CD8-positive, alpha-beta memory T cell (primary cell): ENCODE data around the gene SLC22A16. TPM values are rescaled to one million over a fixed set of nuclear protein-coding genes. Genes with fewer than 3 reads are reported as not detected.
"Not testable (repeated sequence)": the region's sequence is repeated elsewhere in the genome, so short reads cannot be mapped to it uniquely, and the experiment has no call there.

Experiments
- CTCF ChIA-PET: fragments of 350-600 bp; sonication (Branson Sonifier 250); formaldehyde crosslinking; loops from one replicate; lab custom pipeline; 2021; ENCODE audit warnings: antibody characterized with exemption; lab: Charles Lee
- POLR2A ChIA-PET: fragments of 350-600 bp; sonication (Branson Sonifier 250); formaldehyde crosslinking; loops from one replicate; lab custom pipeline; 2021; ENCODE audit warnings: antibody characterized with exemption; lab: Charles Lee
- DNase-seq, 5 donors: peaks; one replicate each; pipeline versions ENCODE4 v3.0.0 to v3.0.0-alpha.2; 2020 to 2022; ENCODE audit warnings: mixed read lengths in 1 of 5
- H3K27ac ChIP-seq: one replicate; pipeline ENCODE4 v1.7.0; 2013; ENCODE audit warnings: low read depth, mild to moderate bottlenecking, low read length, moderate library complexity
- H3K27me3 ChIP-seq: 2 replicates; pipeline ENCODE4 v1.7.0; 2013; ENCODE audit warnings: low read length, mild to moderate bottlenecking; ENCODE audit not compliant: insufficient read depth, poor library complexity, severe bottlenecking
- H3K36me3 ChIP-seq: 2 replicates; pipeline ENCODE4 v1.7.0; 2013; ENCODE audit warnings: mild to moderate bottlenecking, low read length, moderate library complexity; ENCODE audit not compliant: insufficient read depth
- H3K4me1 ChIP-seq: 2 replicates; pipeline ENCODE4 v1.7.0; 2013; ENCODE audit warnings: mild to moderate bottlenecking, low read length, moderate library complexity; ENCODE audit not compliant: insufficient read depth
- H3K4me3 ChIP-seq: 2 replicates; pipeline ENCODE4 v1.7.0; 2013; ENCODE audit warnings: mild to moderate bottlenecking, low read length
- H3K9me3 ChIP-seq: 2 replicates; pipeline ENCODE4 v1.7.0; 2013; ENCODE audit warnings: mild to moderate bottlenecking, low read length
- H3K27ac Mint-ChIP-seq, 8 donors: one replicate each; pipeline ENCODE4 v1.8.0; 2020 to 2021; ENCODE audit warnings: mixed read lengths in 8 of 8, mild to moderate bottlenecking in 6 of 8, inconsistent platforms in 3 of 8, moderate library complexity in 3 of 8
- H3K27me3 Mint-ChIP-seq, 2 donors: one replicate each; pipeline ENCODE4 v1.8.0; 2020 to 2021; ENCODE audit warnings: mixed read lengths in 2 of 2, mild to moderate bottlenecking in 1 of 2, moderate library complexity in 1 of 2
- H3K36me3 Mint-ChIP-seq, 3 donors: one replicate each; pipeline ENCODE4 v1.8.0; 2020 to 2021; ENCODE audit warnings: mixed read lengths in 3 of 3, inconsistent platforms in 1 of 3, mild to moderate bottlenecking in 1 of 3
- H3K4me1 Mint-ChIP-seq, 3 donors: one replicate each; pipeline ENCODE4 v1.8.0; 2020 to 2021; ENCODE audit warnings: mixed read lengths in 3 of 3, inconsistent platforms in 1 of 3, mild to moderate bottlenecking in 1 of 3
- H3K4me3 Mint-ChIP-seq, 7 donors: one replicate each; pipeline ENCODE4 v1.8.0; 2020 to 2021; ENCODE audit warnings: mixed read lengths in 7 of 7, mild to moderate bottlenecking in 6 of 7, moderate library complexity in 4 of 7, inconsistent platforms in 2 of 7
- H3K9me3 Mint-ChIP-seq, 5 donors: one replicate each; pipeline ENCODE4 v1.8.0; 2020 to 2022; ENCODE audit warnings: mixed read lengths in 5 of 5, mild to moderate bottlenecking in 3 of 5, moderate library complexity in 2 of 5, inconsistent platforms in 1 of 5
- polyA plus RNA-seq: library from polyadenylated mRNA; unstranded; fragments of 300-500 nt; fragmentation: Illumina TruSeq; gene quantifications from one replicate; pipeline ENCODE4 v1.2.3, GENCODE V29; 2021
- total RNA-seq, 2 experiments: library from RNA; stranded (reverse); gene quantifications; one replicate each; pipeline ENCODE4 v1.2.3, GENCODE V29; 2021

SLC22A16 gene
- total and polyA plus RNA-seq, 3 experiments from 2014 or later, result not detected

- Histone ChIP-seq H3K27me3 (no peaks in the 10 kb centered on the region), H3K4me3 (no peak overlapping the region), H3K9me3 (no peaks in the 10 kb centered on the region), H3K4me1 (no peaks in the 10 kb centered on the region), H3K27ac (no peak overlapping the region), H3K36me3 (no peaks in the 10 kb centered on the region)
- H3K36me3 Mint-ChIP-seq, result no peaks in the 10 kb centered on the region
- DNase-seq, result no peak
- no peak overlapping the region for H3K4me3 Mint-ChIP-seq
- POLR2A ChIA-PET, result no interaction called here
- H3K27ac Mint-ChIP-seq, result no peak overlapping the region
- H3K27me3 Mint-ChIP-seq, result peaks cover 5 to 16% of the 10 kb centered on the region in 2 donors
- H3K4me1 Mint-ChIP-seq, result no peaks in the 10 kb centered on the region
- CTCF ChIA-PET, result no interaction called here
- no peaks in the 10 kb centered on the region for H3K9me3 Mint-ChIP-seq
Observed at GRCh38 chr6:110517601-110518281, 41.3 kb upstream of the SLC22A16 start.

DNA sequence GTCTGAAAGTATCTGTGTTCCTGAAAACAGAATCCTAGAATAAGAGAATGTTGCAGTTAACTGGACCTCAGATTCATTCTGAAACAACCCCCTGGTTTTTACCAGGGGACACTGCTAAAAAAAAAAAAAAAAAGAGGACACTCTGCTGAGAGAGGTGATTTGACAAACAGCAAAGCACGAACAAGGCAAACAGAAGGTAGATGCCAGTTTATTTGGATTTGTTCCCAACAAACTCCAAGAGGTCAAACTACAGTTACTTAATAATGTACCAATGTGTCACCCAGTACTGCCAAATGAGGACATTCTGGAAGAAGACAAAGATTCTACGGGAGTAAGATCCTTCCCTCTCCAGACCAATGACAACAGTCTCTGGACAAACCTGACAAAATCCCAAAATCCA is 40.6 kb upstream of the SLC22A16 start:
- H3K27me3 ChIP-seq, result no peaks in the 10 kb centered on the region
- H3K9me3 ChIP-seq, result no peaks in the 10 kb centered on the region
- no peaks in the 10 kb centered on the region for H3K9me3 Mint-ChIP-seq
- no peak overlapping the region for H3K27ac ChIP-seq
- H3K36me3 ChIP-seq, result no peaks in the 10 kb centered on the region
- DNase-seq, result no peak
- H3K4me3 Mint-ChIP-seq, result no peak overlapping the region
- no peak overlapping the region for H3K27ac Mint-ChIP-seq
- H3K27me3 Mint-ChIP-seq, result peaks cover 5 to 16% of the 10 kb centered on the region in 2 donors
- H3K4me1 Mint-ChIP-seq, result no peaks in the 10 kb centered on the region
- H3K4me1 ChIP-seq, result no peaks in the 10 kb centered on the region
- no peaks in the 10 kb centered on the region for H3K36me3 Mint-ChIP-seq
- H3K4me3 ChIP-seq, result no peak overlapping the region
- POLR2A ChIA-PET, result no interaction called here
- CTCF ChIA-PET, result no interaction called here

GRCh38 chr6:110514818-110515217 is 38.4 kb upstream of the SLC22A16 start:
- Histone ChIP-seq H3K4me3 (no peak overlapping the region), H3K27ac (no peak overlapping the region), H3K4me1 (no peaks in the 10 kb centered on the region), H3K27me3 (no peaks in the 10 kb centered on the region), H3K36me3 (no peaks in the 10 kb centered on the region), H3K9me3 (no peaks in the 10 kb centered on the region)
- POLR2A ChIA-PET, result no interaction called here
- no peak overlapping the region for H3K27ac Mint-ChIP-seq
- CTCF ChIA-PET, result no interaction called here
- H3K4me3 Mint-ChIP-seq, result no peak overlapping the region
- H3K4me1 Mint-ChIP-seq, result no peaks in the 10 kb centered on the region
- DNase-seq, result no peak
- no peaks in the 10 kb centered on the region for H3K36me3 Mint-ChIP-seq
- H3K27me3 Mint-ChIP-seq, result peaks cover 13 to 27% of the 10 kb centered on the region in 2 donors
- no peaks in the 10 kb centered on the region for H3K9me3 Mint-ChIP-seq

DNA sequence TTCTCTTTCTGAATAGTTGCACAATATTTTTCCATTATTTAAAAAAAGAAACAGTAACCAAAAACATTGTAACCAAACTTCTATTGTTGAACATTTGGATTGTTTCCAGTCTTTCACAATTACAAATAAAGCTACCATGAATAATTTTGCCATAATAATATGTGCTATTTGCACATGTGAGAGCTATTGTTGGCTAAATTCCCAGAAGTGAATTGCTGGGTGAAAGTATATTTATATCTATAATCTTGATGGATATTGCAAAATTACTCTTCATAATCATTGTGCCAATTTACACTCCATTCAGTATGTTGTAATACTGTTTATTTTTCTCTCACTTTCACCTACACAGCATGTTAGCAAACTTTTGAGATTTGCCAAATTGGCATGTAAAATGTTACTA is 36.6 kb upstream of the SLC22A16 start:
- H3K36me3 Mint-ChIP-seq, result peaks cover 0 to 4% (median 0%) of the 10 kb centered on the region in 3 donors
- peaks cover 14 to 32% of the 10 kb centered on the region in 2 donors for H3K27me3 Mint-ChIP-seq
- H3K4me1 ChIP-seq, result no peaks in the 10 kb centered on the region
- ChIA-PET POLR2A (no interaction called here), CTCF (no interaction called here)
- H3K36me3 ChIP-seq, result no peaks in the 10 kb centered on the region
- H3K9me3 Mint-ChIP-seq, result no peaks in the 10 kb centered on the region
- H3K27ac Mint-ChIP-seq, result no peak overlapping the region
- H3K27ac ChIP-seq, result no peak overlapping the region
- DNase-seq, result no peak
- H3K9me3 ChIP-seq, result no peaks in the 10 kb centered on the region
- H3K4me1 Mint-ChIP-seq, result no peaks in the 10 kb centered on the region
- no peak overlapping the region for H3K4me3 ChIP-seq
- H3K27me3 ChIP-seq, result no peaks in the 10 kb centered on the region
- H3K4me3 Mint-ChIP-seq, result no peak overlapping the region

DNA sequence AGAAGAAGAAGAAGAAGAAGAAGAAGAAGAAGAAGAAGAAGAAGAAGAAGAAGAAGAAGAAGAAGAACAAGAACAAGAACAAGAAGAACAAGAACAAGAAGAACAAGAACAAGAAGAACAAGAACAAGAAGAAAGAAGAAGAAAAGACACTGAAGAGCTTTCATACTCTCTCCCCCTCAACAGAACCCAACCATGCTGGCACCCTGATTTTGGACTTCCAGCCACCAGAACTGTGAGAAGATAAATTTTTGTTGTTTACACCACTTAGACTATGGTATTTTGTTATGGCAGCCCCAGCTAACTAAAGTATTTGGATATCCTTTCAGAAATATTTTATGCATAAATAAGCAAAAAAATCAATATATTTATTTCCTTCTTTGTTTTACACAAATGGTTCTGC is 36.1 kb upstream of the SLC22A16 start:
- H3K4me1 Mint-ChIP-seq, H3K27me3 ChIP-seq, H3K27ac ChIP-seq, H3K4me1 ChIP-seq, CTCF ChIA-PET, H3K4me3 Mint-ChIP-seq, H3K4me3 ChIP-seq, H3K36me3 ChIP-seq, DNase-seq, H3K27ac Mint-ChIP-seq, H3K36me3 Mint-ChIP-seq, H3K9me3 Mint-ChIP-seq, POLR2A ChIA-PET, H3K9me3 ChIP-seq: not testable (repeated sequence)
- H3K27me3 Mint-ChIP-seq, result peaks cover 14 to 29% of the 10 kb centered on the region in 2 donors

DNA sequence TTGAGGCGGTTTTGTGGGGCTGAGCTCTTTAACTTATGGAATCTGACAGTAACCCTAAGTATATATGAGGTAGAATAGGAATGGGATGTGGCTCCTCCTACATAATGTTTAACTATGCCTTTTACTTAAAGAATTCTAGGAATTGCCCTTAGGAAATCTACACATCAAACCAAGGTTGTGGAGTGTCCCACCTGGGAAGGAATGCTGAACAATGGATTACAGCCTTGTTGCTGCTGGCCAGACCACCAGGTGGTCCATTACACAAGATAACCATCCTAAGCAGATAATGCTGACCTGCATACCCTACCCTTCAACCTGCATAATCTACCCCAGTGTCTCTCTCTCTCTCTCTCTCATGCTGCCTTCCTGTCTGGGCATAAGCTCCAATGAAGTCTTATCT is 35.0 kb upstream of the SLC22A16 start:
- Histone ChIP-seq H3K4me1 (no peaks in the 10 kb centered on the region), H3K27me3 (no peaks in the 10 kb centered on the region), H3K36me3 (no peaks in the 10 kb centered on the region), H3K9me3 (no peaks in the 10 kb centered on the region), H3K4me3 (no peak overlapping the region), H3K27ac (no peak overlapping the region)
- Mint-ChIP-seq H3K9me3 (peaks cover 0 to 2% (median 0%) of the 10 kb centered on the region in 5 donors), H3K36me3 (peaks cover 0 to 4% (median 0%) of the 10 kb centered on the region in 3 donors), H3K4me1 (no peaks in the 10 kb centered on the region), H3K27ac (no peak overlapping the region), H3K4me3 (no peak overlapping the region), H3K27me3 (peaks cover 14 to 30% of the 10 kb centered on the region in 2 donors)
- POLR2A ChIA-PET, result no interaction called here
- CTCF ChIA-PET, result no interaction called here
- DNase-seq, result no peak

- Histone ChIP-seq H3K4me1 (no peaks in the 10 kb centered on the region), H3K27ac (no peak overlapping the region), H3K27me3 (no peaks in the 10 kb centered on the region), H3K4me3 (no peak overlapping the region), H3K9me3 (no peaks in the 10 kb centered on the region), H3K36me3 (no peaks in the 10 kb centered on the region)
- Mint-ChIP-seq H3K4me3 (no peak overlapping the region), H3K9me3 (peaks cover 0 to 4% (median 2%) of the 10 kb centered on the region in 5 donors), H3K27me3 (peaks cover 11 to 39% of the 10 kb centered on the region in 2 donors), H3K36me3 (peaks cover 0 to 13% (median 0%) of the 10 kb centered on the region in 3 donors), H3K4me1 (no peaks in the 10 kb centered on the region), H3K27ac (no peak overlapping the region)
- no peak for DNase-seq
- POLR2A ChIA-PET, result no interaction called here
- CTCF ChIA-PET, result interaction anchor here (1.3 kb wide), 1 partner anchor 10 kb away, joined by 3 read pairs; no protein-coding TSS in a partner anchor
Observed at GRCh38 chr6:110509617-110510241, 33.3 kb upstream of the SLC22A16 start.

DNA sequence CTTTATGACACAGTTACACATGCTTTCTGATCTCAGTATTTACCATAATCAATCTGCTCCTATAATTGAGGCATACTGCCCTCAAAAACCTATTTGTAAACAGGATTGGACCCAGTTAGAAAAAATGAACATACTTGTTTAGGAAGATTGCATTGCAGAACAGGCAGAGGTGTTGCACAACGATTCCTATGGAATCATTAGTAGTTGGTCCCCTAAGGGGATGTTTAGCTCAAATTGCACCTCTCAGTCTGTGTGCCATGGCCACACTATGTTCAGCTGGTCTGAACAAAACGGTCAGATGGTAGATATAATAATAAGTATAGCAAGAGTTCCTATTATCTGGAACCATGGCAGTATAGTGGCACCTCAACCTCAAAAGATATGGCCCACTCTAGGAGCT is 28.5 kb upstream of the SLC22A16 start:
- H3K4me1 ChIP-seq, H3K9me3 Mint-ChIP-seq, H3K4me1 Mint-ChIP-seq, H3K27ac Mint-ChIP-seq, H3K27me3 ChIP-seq, H3K27ac ChIP-seq, H3K36me3 ChIP-seq, H3K9me3 ChIP-seq, H3K4me3 Mint-ChIP-seq, CTCF ChIA-PET, DNase-seq, H3K4me3 ChIP-seq: not testable (repeated sequence)
- Mint-ChIP-seq H3K36me3 (peaks cover 0 to 13% (median 0%) of the 10 kb centered on the region in 3 donors), H3K27me3 (peaks cover 9 to 42% of the 10 kb centered on the region in 2 donors)
- POLR2A ChIA-PET, result interaction anchor here (0.6 kb wide), 1 partner anchor 1622 kb away, joined by 3 read pairs; no protein-coding TSS in a partner anchor
